Measurements from ENCODE around the gene ZBTB34. TPM values are rescaled to one million over a fixed set of nuclear protein-coding genes. Genes with fewer than 3 reads are reported as not detected.

The ZBTB34 gene
- total RNA-seq, 1 experiment from 2014 or later, result 15.8 TPM

- Histone ChIP-seq H3K23ac (ENCODE audit: insufficient read length, low read depth, low read length) (no peak overlapping the region), H4K91ac (ENCODE audit: insufficient read length, low read depth, low read length) (no peak overlapping the region), H4K20me1 (ENCODE audit: control insufficient read depth, insufficient read depth, insufficient read length) (no peaks in the 10 kb centered on the region), H2BK12ac (ENCODE audit: insufficient read length, low read depth, low read length) (no peak overlapping the region), H2BK5ac (ENCODE audit: insufficient read length, low read length) (no peak overlapping the region), H2AK5ac (ENCODE audit: insufficient read length, low read length) (no peak overlapping the region), H4K8ac (replicated peaks; ENCODE audit: insufficient read length, low read depth, low read length) (no peak overlapping the region), H3K9ac (ENCODE audit: extremely low read depth, insufficient read length, low read length) (no peak overlapping the region), H2BK20ac (ENCODE audit: low read depth, low read length, poor library complexity, severe bottlenecking) (no peak overlapping the region), H4K5ac (ENCODE audit: insufficient read length, low read depth, low read length) (no peak overlapping the region), H3K18ac (ENCODE audit: insufficient read length, low read depth, low read length) (no peak overlapping the region), H3K27ac (ENCODE audit: insufficient read length, low read depth, low read length) (no peak overlapping the region), H2AFZ (ENCODE audit: low read length) (no peak overlapping the region), H3K56ac (ENCODE audit: insufficient read length, low read depth, low read length) (no peak overlapping the region), H2BK120ac (ENCODE audit: low read depth, low read length, poor library complexity, severe bottlenecking) (no peak overlapping the region), H3K9me3 (ENCODE audit: control insufficient read depth, low read depth, low read length) (no peaks in the 10 kb centered on the region), H3K4me2 (ENCODE audit: insufficient read depth, insufficient read length, low read length) (no peak overlapping the region), H3K79me1 (ENCODE audit: insufficient read depth, low read depth, low read length, poor library complexity, severe bottlenecking) (no peaks in the 10 kb centered on the region), H3K4ac (ENCODE audit: low read depth, low read length) (no peak overlapping the region), H3K27me3 (ENCODE audit: insufficient read depth, low read length) (no peaks in the 10 kb centered on the region), H3K23me2 (ENCODE audit: insufficient read length, low read depth, low read length, poor library complexity, severe bottlenecking) (no peaks in the 10 kb centered on the region), H3K14ac (ENCODE audit: insufficient read depth, low read length) (no peak overlapping the region), H3K4me1 (ENCODE audit: insufficient read depth, low read length) (no peaks in the 10 kb centered on the region), H2BK15ac (ENCODE audit: low read depth, low read length) (no peak overlapping the region), H3T11ph (ENCODE audit: low read length) (no peak overlapping the region), H3K79me2 (ENCODE audit: insufficient read depth, low read length) (no peaks in the 10 kb centered on the region)
- Mint-ChIP-seq H3K27ac (no peak overlapping the region), H3K4me1 (no peaks in the 10 kb centered on the region), H3K36me3 (ENCODE audit: insufficient read depth in 1 of 3, low read depth in 3 of 3) (peaks cover 13 to 39% (median 33%) of the 10 kb centered on the region in 3 experiments; a peak in 6 of 7 replicates), H3K4me3 (no peak overlapping the region), H3K27me3 (ENCODE audit: low read depth) (no peaks in the 10 kb centered on the region; the same call in 1 of the 2 replicates), H3K9me3 (no peaks in the 10 kb centered on the region)
- DNase-seq, result no peak
- TF ChIP-seq CTCF (conservative IDR thresholded peaks at IDR 0.05), result no peak
- WGBS (ENCODE audit: extremely low coverage, insufficient read length, low lambda C conversion rate), result no CpG with 5 or more reads among the region's 8 CpGs
These were observed 26.6 kb upstream of the ZBTB34 start for GRCh38 chr9:126833710-126834345.
